Hippocampal formation (tissue), 2 donors: ENCODE data around the gene RNU1-3.
"Not testable (repeated sequence)": the region's sequence is repeated elsewhere in the genome, so short reads cannot be mapped to it uniquely, and the experiment has no call there.

Experiments used
- DNase-seq, 2 donors: peaks; one replicate each; lab custom pipeline; 2025; lab: John Stamatoyannopoulos, UW

Gene RNU1-3

DNA sequence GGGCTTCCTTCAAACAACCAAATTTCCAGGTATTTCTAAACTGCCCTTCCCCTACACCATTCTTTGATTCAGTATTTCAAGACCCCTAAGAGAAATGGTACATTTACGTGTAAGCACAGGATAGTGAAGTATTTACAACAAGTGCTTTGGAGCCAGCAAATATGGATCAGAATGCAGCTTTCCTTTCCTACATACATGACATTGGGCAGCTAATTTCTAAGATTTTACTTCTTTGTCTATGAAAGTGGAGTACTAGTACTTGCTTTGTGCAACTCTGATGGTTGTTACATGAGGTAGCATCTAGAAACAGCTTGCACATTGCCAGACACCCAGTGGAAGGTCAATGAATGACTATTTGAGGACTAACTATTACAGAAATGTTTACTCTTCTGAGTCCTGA is 15.2 kb downstream of the RNU1-3 start:
- not testable (repeated sequence) for DNase-seq

DNA sequence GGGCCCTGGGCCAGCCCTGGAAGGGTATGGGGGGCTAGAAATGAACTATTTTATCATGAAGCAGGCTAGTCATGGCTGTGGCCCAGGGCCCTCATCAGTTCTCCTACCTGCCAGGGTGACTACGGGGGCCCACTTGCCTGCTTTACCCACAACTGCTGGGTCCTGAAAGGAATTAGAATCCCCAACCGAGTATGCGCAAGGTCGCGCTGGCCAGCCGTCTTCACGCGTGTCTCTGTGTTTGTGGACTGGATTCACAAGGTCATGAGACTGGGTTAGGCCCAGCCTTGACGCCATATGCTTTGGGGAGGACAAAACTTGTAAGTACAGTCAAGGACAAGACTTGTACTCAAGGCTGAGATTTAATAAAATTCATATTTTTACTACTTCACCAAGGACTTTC is 16.8 kb downstream of the RNU1-3 start:
- DNase-seq: not testable (repeated sequence)

DNA sequence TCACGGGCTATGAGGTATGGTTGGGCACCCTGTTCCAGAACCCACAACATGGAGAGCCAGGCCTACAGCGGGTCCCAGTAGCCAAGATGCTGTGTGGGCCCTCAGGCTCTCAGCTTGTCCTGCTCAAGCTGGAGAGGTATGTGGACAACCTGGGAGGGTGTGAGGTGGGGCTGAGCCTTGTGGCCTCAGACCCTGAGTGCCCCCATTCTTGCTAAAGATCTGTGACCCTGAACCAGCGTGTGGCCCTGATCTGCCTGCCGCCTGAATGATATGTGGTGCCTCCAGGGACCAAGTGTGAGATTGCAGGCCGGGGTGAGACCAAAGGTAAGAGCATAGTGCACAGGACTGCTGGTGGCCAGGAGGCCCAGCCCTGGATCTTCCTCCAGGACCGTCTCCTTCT is 17.4 kb downstream of the RNU1-3 start:
- DNase-seq: not testable (repeated sequence)

DNA sequence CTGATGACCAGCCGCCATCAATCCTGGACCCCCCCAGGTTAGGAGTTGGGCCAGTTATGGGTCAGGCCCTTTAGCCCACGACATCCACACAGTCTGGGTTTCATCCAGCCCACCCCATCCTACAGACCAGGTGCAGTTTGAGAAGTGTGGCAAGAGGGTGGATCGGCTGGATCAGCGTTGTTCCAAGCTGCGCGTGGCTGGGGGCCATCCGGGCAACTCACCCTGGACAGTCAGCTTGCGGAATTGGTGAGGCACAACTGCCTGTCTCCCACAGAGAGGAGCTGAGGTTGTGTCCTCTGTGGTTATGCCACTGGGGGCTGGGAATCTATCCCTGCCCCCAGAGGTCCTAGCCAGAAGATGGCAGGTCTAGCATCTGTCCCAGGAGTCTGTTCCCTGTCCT is 18.0 kb downstream of the RNU1-3 start:
- DNase-seq: not testable (repeated sequence)

DNA sequence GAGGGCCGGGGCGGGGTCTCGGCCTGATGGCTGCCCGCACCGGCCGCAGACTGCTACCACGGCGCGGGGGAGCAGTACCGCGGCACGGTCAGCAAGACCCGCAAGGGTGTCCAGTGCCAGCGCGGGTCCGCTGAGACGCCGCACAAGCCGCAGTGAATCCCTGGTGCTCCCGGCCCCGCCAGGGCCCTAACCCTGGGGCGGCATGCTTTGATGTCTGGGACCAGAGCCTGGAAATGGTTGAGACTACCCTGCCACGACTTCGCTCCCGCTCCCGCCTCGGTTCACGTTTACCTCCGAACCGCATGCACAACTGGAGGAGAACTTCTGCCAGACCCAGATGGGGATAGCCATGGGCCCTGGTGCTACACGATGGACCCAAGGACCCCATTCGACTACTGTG is 18.5 kb downstream of the RNU1-3 start:
- DNase-seq: not testable (repeated sequence)

DNA sequence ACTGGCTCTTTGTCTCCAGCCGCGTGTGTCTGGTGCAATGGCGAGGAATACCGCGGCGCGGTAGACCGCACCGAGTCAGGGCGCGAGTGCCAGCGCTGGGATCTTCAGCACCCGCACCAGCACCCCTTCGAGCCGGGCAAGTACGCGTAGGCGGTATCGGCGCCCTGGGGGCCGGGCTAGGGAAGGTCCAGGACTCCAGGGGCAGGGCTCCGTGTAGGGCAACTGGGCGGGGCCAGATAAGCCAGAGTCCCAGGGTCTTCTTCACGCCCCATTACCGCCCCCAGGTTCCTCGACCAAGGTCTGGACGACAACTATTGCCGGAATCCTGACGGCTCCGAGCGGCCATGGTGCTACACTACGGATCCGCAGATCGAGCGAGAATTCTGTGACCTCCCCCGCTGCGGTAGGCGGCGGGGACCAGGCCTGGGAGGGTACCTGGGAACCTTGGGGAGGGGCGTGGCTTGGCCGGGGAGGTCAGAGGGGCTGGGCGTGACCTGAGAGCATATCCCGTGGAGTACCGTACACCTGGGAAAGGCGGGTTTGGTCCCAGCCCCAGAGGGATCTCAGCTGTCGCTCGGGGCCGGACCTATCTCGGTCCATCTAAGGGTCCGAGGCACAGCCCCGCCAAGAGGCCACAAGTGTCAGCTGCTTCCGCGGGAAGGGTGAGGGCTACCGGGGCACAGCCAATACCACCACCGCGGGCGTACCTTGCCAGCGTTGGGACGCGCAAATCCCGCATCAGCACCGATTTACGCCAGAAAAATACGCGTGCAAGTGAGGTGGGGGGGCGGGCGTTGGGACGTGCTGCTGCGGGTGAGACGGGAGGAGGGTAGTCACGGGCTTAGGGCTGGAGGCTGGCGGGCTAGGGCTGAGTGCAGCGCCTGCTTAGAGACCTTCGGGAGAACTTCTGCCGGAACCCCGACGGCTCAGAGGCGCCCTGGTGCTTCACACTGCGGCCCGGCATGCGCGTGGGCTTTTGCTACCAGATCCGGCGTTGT is 19.3 kb downstream of the RNU1-3 start:
- not testable (repeated sequence) for DNase-seq

DNA sequence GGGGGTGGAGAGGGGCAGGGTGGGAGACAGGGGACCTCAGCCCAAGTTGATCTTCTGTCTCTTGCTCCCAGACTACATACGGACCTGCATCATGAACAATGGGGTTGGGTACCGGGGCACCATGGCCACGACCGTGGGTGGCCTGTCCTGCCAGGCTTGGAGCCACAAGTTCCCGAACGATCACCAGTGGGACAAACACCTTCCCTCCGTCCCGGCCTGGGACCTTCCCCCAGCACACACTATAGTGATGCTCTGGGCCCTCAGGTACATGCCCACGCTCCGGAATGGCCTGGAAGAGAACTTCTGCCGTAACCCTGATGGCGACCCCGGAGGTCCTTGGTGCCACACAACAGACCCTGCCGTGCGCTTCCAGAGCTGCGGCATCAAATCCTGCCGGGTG is 20.0 kb downstream of the RNU1-3 start:
- DNase-seq: not testable (repeated sequence)

DNA sequence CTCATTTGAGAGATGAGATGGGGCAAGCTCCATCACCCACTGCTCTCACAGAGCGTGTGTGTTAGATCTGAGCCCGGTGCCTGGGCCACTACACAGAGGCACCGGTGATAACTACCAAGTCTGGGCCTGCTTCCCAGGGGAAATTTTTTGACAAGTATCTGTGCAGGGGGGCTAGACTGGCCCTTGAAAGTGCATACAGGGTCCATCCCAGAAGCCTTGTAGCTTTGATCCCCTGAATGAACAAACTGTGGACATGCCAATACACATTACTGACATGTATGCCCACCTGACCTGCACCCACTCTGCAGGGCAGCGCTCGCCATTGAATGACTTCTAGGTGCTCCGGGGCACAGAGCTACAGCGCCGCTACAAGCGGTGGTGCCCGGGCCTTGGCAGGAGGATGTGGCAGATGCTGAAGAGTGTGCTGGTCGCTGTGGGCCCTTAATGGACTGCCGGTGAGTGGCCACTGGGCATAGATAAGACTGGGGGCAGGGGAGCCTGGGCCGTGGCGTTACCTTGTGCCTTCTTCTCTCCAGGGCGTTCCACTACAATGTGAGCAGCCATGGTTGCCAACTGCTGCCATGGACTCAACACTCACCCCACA is 20.6 kb downstream of the RNU1-3 start:
- DNase-seq: not testable (repeated sequence)

DNA sequence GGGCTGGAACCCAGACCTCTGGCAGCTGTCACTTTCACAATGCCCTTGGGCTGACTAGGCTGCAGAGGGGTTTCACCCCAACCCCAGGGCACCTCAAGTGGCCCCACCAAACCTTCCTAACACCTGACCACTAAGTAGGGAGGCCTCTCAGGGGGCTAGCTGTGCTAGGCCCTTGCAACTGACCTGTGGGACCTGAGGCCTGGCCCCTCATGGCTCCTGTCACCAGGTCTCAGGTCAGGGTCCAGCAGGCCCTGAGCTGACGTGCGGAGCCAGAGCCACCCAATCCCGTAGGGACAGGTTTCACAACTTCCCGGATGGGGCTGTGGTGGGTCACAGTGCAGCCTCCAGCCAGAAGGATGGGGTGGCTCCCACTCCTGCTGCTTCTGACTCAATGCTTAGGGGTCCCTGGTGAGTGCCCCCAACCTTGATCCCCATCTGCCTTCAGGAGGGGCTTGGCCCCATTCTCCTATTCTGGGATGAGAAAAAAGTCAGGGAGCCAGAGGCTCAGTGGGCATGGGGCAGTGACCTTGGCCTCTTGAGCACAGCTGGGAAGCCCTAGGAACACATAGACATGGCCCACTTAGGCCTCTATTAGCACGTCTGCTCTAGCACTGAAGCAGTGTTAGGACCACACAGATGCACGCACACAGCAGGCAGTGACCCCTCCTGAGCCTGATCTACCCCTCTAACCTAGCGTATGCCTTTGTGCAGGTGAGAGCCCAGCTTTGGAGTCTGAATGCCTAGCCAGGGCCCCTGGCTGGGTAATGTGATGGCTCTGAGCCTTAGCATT is 21.3 kb downstream of the RNU1-3 start:
- DNase-seq: not testable (repeated sequence)

DNA sequence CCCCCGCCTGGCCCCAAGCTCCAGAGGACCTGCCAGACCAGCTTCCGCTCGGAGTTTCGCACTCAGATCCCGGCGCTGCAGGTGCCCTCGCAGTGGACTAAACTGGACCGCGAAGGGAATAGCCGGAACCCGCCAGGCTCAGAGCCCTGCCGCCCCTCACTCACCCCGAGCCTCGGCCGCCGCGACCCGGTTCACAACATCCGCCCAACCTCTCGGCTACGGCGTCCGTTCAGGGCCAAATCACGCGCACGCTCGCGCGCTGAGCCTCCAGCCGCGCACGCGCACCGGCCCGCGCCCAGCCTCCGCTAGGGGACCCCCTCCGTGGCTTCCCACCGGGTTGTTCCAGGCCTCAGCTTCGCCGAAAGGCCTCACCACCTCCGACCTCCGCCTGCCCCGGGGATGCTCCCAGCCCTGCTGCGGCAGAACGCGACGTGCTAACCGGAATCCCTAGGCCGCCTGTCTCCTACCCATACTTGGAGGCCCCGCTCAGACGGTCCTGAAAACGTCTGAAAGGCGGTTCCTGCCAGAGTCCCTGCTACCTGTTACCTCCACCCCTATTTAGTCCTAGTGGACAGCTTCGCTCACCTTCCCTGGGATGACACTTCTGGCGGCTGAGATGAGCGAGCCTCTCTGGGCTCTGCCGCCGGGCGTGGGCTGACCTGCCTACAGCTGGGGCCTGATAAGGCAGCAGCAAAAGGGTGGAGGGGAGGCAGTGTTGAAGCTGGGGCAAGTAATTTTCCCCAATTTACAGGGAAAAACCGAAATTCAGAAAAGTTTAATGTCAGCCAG is 22.1 kb downstream of the RNU1-3 start:
- peak; percentile 90 to 98 for DNase-seq

DNA sequence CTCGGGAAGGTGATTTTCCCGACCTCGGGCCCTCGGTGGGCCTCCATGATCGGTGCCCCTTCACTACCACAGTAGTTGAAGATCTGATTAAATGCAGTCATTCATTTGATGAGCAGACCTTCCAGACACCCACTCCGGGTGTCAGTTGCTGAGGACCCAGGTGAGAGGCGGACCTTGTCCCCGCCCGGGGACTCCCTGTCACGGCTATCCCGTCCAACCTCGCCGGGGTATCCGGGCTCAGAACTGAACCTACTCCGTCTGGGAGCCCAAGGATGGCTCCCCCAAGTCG is 22.6 kb downstream of the RNU1-3 start:
- no peak for DNase-seq

DNA sequence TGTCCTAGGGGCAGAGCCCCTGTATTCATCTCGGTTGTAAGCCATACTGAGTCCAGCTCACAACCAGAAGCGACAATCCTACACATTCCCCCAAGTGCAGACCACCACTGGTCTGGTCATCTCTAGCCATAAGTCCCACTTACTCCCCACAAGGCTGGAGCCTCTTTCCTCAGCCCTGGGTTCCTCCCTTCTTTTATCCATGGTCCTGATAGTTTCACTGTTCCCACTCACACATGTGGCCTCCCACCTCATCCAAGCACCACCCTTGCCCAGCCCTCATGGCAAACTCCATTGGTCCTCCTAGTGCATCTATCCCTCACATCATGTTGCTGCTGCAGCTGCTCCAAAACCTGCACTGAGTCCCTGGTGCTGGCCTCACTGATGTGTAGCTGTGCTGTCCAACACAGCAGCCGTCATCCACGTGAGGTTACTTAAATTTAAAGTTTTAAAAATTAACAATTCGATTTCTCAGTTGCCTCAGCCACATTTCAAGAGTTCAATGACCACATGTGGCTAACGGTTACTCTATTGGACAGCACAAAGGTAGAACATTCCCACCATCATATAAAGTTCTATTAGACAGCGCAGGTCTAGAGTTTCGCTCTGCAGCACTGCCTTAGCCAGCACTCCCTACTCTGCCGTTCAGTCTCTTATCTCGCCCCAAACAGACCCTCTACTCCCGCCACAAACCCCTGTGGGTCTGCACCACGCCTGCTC is 23.1 kb downstream of the RNU1-3 start:
- not testable (repeated sequence) for DNase-seq

DNA sequence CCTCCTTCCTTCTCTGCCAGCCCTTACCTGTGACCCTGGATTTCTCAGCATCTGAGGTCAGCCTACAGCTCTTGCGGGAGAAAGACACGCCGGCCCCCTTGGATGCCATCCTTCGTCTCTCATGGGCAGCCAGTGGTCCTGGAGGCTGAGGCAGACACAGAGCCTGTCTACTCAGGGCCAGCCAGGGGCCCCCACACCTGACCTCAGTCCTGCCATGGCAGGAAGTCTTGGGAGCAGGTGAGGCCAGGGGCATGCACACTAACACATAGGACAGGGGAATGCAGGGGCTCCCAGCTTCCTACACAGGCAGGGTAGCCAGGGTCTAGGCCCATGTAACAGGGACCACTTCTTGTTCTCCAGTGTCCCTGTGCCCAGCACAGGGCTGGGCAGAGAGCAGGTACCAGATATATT is 23.7 kb downstream of the RNU1-3 start:
- DNase-seq: not testable (repeated sequence)

DNA sequence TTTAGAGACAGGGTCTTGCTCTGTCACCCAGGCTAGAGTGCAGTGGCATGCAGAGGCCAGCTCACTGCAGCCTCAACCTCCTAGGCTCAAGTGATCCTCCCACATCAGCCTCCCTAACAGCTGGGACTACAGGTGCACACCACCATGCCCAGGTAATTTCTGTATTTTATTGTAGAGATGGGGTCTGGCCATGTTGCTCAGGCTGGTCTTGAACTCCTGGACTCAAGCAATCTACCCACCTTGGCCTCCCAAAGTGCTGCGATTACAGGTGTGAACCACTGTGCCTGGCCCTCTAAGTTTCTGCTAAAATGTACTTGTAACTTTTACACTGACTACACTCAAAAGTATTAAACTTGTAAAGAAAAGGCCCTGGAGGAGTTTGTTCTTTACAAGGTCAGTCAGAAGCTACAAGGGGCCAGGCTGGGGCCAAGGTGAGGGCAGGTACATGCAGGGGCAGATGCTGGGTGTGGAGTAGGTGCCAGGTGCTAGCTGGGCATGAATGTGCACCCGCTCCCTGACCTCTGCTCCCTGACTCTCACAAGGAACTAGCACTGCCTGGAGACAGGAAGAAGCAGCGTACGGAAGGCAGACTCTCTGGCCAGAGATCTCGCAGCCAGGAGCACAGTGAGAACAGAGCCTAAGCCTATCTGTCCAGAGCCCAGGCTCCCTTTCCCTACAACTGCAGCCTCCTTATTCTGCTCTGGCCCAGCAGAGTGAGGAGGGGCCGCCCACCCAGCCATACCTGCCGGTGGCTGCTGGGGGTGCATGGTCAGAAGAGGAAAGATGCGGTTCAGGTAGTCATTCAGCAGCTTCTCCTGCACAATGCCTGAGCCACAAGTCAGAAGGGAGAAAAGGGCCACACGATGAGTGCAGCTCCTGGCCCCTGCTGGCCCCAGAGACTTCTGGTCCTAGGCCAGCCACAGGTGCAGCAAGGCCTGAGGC is 24.5 kb downstream of the RNU1-3 start:
- DNase-seq: not testable (repeated sequence)

DNA sequence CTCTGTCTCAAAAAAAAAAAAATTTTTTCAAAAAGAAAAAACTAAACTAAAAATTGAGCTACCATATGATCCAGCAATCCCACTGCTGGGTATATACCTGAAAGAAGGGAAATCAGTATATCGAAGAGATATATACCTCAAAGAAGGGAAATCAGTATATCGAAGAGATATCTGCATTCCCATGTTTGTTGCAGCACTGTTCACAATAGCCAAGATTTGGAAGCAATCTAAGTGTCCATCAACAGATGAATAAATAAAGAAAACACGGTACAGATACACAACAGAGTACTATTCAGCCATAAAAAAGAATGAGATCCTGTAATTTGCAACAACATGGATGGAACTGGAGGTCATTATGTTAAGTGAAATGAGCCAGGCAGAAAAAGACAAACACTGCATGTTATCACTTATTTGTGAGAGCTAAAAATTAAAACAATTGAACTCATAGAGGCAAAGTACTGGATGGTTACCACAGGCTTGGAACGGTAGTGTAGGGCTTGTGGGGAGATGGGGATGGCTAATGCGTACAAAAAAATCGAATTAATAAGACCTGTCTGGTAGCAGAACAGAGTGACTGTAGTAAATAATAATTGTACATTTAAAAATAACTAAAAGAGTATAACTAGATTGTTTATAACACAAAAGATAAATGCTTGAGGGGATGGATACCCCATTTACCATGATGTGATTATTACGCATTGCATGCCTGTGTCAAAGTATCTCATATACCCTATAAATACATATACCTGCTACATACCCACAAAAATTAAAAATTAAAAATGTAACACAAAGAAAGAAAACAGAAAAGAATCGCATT is 25.4 kb downstream of the RNU1-3 start:
- not testable (repeated sequence) for DNase-seq

DNA sequence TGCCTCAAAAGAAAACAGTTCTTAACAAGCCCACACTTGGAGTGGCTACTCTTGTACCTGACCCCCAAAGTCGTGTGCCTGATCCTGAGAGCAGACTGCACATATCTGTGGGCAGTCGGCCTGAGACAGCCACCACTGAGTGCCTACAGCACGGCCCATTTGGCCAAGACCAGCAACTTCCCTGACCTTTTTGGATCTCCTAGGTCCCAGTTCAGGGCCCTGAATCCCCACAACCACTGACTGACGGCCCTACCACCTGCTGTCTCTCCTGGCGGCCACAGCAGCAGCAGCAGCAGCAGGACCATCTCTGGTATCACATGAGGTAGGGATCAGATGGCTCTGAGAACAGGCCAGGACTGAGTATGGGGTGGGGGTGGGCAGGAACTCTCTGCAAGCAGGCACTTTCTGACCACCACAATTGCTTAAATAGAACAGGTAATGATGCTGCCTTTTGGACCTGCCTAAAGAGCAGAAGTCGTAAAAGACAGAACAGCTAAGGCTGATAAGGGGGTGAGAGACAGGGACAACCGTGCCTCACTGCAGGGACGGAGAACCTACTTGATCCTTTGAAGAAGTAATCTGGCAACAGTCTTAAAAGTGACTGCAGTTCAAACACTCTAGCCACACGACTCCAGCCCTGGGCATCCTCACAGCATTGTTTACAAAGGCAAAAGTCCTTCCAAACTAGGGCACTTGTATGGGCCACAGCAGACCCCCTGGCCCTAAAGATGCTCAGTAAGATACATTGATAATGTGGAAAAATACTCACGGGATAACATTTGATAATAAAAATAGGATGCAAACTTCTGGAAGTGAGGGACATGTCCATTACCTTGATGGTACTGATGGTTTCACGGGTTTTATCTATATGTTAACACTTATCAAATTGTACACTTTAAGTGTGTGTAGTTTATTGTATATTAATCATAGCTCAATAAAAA is 27.4 kb downstream of the RNU1-3 start:
- DNase-seq: not testable (repeated sequence)

DNA sequence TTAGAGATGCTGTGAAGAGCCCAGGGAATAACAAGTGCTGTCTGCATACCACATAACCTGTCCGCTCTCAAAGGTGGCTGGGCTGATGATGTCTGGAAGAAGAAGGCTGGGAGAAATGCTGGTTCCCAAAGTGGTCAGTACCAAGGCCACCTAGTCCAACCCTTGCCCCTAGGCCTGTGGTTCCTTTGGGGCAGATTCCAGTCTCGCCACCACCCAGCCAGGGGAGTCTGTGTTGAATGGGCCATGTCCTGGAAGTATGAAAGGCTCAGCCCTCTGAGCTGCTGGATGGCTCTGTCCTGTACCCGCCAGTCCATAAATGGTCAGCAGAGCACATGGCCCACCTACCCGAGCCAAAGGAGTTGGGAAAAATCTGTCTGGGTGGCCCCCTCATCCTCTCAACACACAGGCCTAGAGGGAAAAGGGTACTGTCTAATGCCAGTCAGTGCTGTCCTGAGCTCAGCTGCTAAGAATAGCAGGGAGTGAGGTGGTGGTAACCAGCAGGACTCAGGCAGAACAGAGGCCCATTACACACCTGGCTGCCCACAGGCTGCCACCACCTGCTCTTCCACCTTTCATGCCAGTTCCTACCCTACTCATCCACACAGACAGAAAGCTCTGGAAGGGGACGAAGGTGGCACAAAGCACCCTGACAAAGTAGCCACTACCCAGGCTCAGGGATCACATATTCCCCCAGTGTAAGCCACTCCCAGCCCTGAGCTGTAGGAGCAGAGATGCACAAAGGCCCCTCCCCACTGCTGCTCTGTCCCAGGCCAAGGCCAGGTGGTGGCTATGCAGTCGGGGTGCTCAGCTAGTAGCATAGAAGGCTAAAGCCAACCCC is 28.6 kb downstream of the RNU1-3 start:
- not testable (repeated sequence) for DNase-seq
